Measurements from ENCODE around the gene ITGB6. TPM values are rescaled to one million over a fixed set of nuclear protein-coding genes. Genes with fewer than 3 reads are reported as not detected.

Gene ITGB6
- total and polyA plus RNA-seq, 2 experiments from 2014 or later, result 0.12 to 0.31 TPM

GRCh38 chr2:160053946-160054345, 146.1 kb downstream of the ITGB6 start:
- DNase-seq (ENCODE audit: low read depth in 1 of 2, low spot score in 1 of 2), result no peak
- H3K36me3 ChIP-seq, result no peaks in the 10 kb centered on the region
- H3K4me3 ChIP-seq, result no peak overlapping the region
- no peaks in the 10 kb centered on the region for H3K9me3 ChIP-seq (ENCODE audit: low read depth)
- TF ChIP-seq, protein P1, sequence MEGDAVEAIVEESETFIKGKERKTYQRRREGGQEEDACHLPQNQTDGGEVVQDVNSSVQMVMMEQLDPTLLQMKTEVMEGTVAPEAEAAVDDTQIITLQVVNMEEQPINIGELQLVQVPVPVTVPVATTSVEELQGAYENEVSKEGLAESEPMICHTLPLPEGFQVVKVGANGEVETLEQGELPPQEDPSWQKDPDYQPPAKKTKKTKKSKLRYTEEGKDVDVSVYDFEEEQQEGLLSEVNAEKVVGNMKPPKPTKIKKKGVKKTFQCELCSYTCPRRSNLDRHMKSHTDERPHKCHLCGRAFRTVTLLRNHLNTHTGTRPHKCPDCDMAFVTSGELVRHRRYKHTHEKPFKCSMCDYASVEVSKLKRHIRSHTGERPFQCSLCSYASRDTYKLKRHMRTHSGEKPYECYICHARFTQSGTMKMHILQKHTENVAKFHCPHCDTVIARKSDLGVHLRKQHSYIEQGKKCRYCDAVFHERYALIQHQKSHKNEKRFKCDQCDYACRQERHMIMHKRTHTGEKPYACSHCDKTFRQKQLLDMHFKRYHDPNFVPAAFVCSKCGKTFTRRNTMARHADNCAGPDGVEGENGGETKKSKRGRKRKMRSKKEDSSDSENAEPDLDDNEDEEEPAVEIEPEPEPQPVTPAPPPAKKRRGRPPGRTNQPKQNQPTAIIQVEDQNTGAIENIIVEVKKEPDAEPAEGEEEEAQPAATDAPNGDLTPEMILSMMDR (IDR thresholded peaks at IDR 0.05; ENCODE audit: low read depth, low read length), result no peak
- H3K27ac ChIP-seq, result no peak overlapping the region
- H3K27me3 ChIP-seq, result peaks cover 4% of the 10 kb centered on the region
- H3K4me1 ChIP-seq (ENCODE audit: low read depth), result no peaks in the 10 kb centered on the region

- no peak overlapping the region for H3K4me3 ChIP-seq
- no peak overlapping the region for H3K27ac ChIP-seq
- H3K36me3 ChIP-seq, result no peaks in the 10 kb centered on the region
- TF ChIP-seq, protein P1 (IDR thresholded peaks at IDR 0.05; ENCODE audit: low read depth, low read length), result no peak
- H3K9me3 ChIP-seq (ENCODE audit: low read depth), result no peaks in the 10 kb centered on the region
- H3K27me3 ChIP-seq, result peaks cover 4% of the 10 kb centered on the region
- DNase-seq (ENCODE audit: low read depth in 1 of 2, low spot score in 1 of 2), result no peak
- no peaks in the 10 kb centered on the region for H3K4me1 ChIP-seq (ENCODE audit: low read depth)
These were observed 147.5 kb downstream of the ITGB6 start for GRCh38 chr2:160052531-160052930.

GRCh38 chr2:160051371-160051800, 148.7 kb downstream of the ITGB6 start:
- Histone ChIP-seq H3K4me3 (no peak overlapping the region), H3K9me3 (ENCODE audit: low read depth) (no peaks in the 10 kb centered on the region), H3K27me3 (peaks cover 4% of the 10 kb centered on the region), H3K4me1 (ENCODE audit: low read depth) (no peaks in the 10 kb centered on the region), H3K36me3 (no peaks in the 10 kb centered on the region), H3K27ac (no peak overlapping the region)
- TF ChIP-seq, protein P1 (IDR thresholded peaks at IDR 0.05; ENCODE audit: low read depth, low read length), result no peak
- no peak for DNase-seq (ENCODE audit: low read depth in 1 of 2, low spot score in 1 of 2)

- Histone ChIP-seq H3K4me3 (no peak overlapping the region), H3K27me3 (peaks cover 4% of the 10 kb centered on the region), H3K36me3 (no peaks in the 10 kb centered on the region), H3K27ac (no peak overlapping the region), H3K9me3 (ENCODE audit: low read depth) (no peaks in the 10 kb centered on the region), H3K4me1 (ENCODE audit: low read depth) (no peaks in the 10 kb centered on the region)
- TF ChIP-seq, protein P1 (IDR thresholded peaks at IDR 0.05; ENCODE audit: low read depth, low read length), result no peak
- no peak for DNase-seq (ENCODE audit: low read depth in 1 of 2, low spot score in 1 of 2)
These were observed 149.9 kb downstream of the ITGB6 start for GRCh38 chr2:160050147-160050546.

Other genes with a start within 250 kb of the ITGB6 start
- gene PLA2R1, start 137.7 kb downstream of the ITGB6 start, total RNA-seq, result 0.09 and 0.11 TPM in 2 replicates
- gene PLA2R1, start 137.7 kb downstream of the ITGB6 start, polyA plus RNA-seq, result 0.22 TPM in 1 of 2 replicates, not detected in the other